HepG2 (cell line): ENCODE results near the gene UPB1. TPM values are rescaled to one million over a fixed set of nuclear protein-coding genes. Genes with fewer than 3 reads are reported as not detected.
A peak's percentile ranks its signal among the peaks of the same experiment; 100 is the strongest.

Experiments
- ATAC-seq: fragments of 200-7000 bp; cut with Tn5 transposase; 3 replicates; pipeline ENCODE4 v1.9.1; 2020; ENCODE audit warnings: mild to moderate bottlenecking, moderate library complexity
- BruUV-seq: library from RNA; stranded (reverse); fragments of 400-500 nt; replicated peaks from 2 replicates; lab custom pipeline; 2021; lab: Mats Ljungman, UMichigan
- CTCF ChIA-PET: fragments of 300-600 bp; formaldehyde crosslinking; extraction: SDS; loops from one replicate; lab custom pipeline; 2021; ENCODE audit warnings: low total read pairs, inconsistent platforms, low intra/inter-chr PET ratio; lab: Yijun Ruan, JAX
- POLR2A ChIA-PET: fragments of 350-600 bp; sonication (Branson Sonifier 250); formaldehyde crosslinking; loops from one replicate; lab custom pipeline; 2020; ENCODE audit warnings: antibody characterized with exemption, inconsistent platforms; lab: Yijun Ruan, JAX
- DNase-seq: peaks from one replicate; pipeline ENCODE4 v3.0.0-alpha.2; 2015; ENCODE audit warnings: low spot score
- FAIRE-seq: peaks from 3 replicates; lab custom pipeline; 2011; peaks lifted over from hg19 to GRCh38; lab: Jason Lieb, UNC
- H2AFZ ChIP-seq: one replicate; pipeline ENCODE4 v1.6.1; 2011; ENCODE audit warnings: low read length, inconsistent platforms
- H3K27ac ChIP-seq: fragments of 300-600 bp; 3 replicates; pipeline ENCODE4 v1.8.0; 2011; ENCODE audit warnings: mixed run types, mild to moderate bottlenecking, mixed read lengths, low read length, inconsistent platforms; ENCODE audit not compliant: insufficient read depth; ENCODE audit errors: extremely low read length
- H3K27me3 ChIP-seq, 2 experiments: fragments of 200-600 bp in 1 of 2; 2 replicates in 1 of 2; 3 replicates in 1 of 2; pipeline versions ENCODE4 v1.6.0 to v1.8.0; 2011; ENCODE audit warnings: low read length in 2 of 2, mild to moderate bottlenecking in 2 of 2, moderate library complexity in 2 of 2, inconsistent platforms in 1 of 2; ENCODE audit not compliant: insufficient read depth in 2 of 2, control insufficient read depth in 1 of 2
- H3K36me3 ChIP-seq, 2 experiments: fragments of 200-600 bp in 1 of 2; replicated peaks in 1 of 2; 2 replicates in 1 of 2; 3 replicates in 1 of 2; pipeline versions ENCODE4 v1.5.1 to v1.8.0; 2011; ENCODE audit warnings: low read length in 2 of 2, inconsistent platforms in 1 of 2; ENCODE audit not compliant: insufficient read depth in 2 of 2, control insufficient read depth in 1 of 2
- H3K4me1 ChIP-seq: 2 replicates; pipeline ENCODE4 v1.5.1; 2012; ENCODE audit warnings: low read length, inconsistent platforms; ENCODE audit not compliant: insufficient read depth
- H3K4me2 ChIP-seq: 2 replicates; pipeline ENCODE4 v1.6.0; 2011; ENCODE audit warnings: low read depth, low read length, inconsistent platforms
- H3K4me3 ChIP-seq, 3 experiments: fragments of 200-600 bp in 1 of 3; sonication (generic), shearing (Covaris generic) in 1 of 3; replicated peaks in 1 of 3; 2 replicates each; pipeline ENCODE4 v1.5.1; 2011 to 2016; ENCODE audit warnings: low read length in 3 of 3, inconsistent platforms in 2 of 3, low read depth in 2 of 3, mild to moderate bottlenecking in 2 of 3, control low read depth in 1 of 3, mixed read lengths in 1 of 3; ENCODE audit not compliant: insufficient read depth in 1 of 3
- H3K79me2 ChIP-seq: one replicate; pipeline ENCODE4 v1.6.1; 2011; ENCODE audit warnings: low read length, inconsistent platforms; ENCODE audit not compliant: insufficient read depth
- H3K9ac ChIP-seq: 2 replicates; pipeline ENCODE4 v1.6.0; 2011; ENCODE audit warnings: mild to moderate bottlenecking, low read depth, low read length, inconsistent platforms; ENCODE audit not compliant: insufficient read depth
- H3K9me3 ChIP-seq: 2 replicates; pipeline ENCODE4 v1.5.1; 2012; ENCODE audit warnings: mild to moderate bottlenecking, low read length
- H4K20me1 ChIP-seq: 2 replicates; pipeline ENCODE4 v1.6.0; 2011; ENCODE audit warnings: inconsistent platforms, mild to moderate bottlenecking, low read length, moderate library complexity; ENCODE audit not compliant: insufficient read depth
- BCL6 ChIP-seq: IDR thresholded peaks from 2 replicates; pipeline ENCODE4 v1.6.1; 2016; ENCODE audit warnings: missing genetic modification reagents, missing compliant biosample characterization
- CHCHD3 ChIP-seq: sonication (generic); formaldehyde crosslinking; IDR thresholded peaks from 2 replicates; pipeline ENCODE4 v1.8.0; 2022; ENCODE audit warnings: mild to moderate bottlenecking, missing genetic modification reagents, moderate library complexity
- ELF3 ChIP-seq: IDR thresholded peaks from 2 replicates; pipeline ENCODE4 v1.6.1; 2016; ENCODE audit warnings: missing genetic modification reagents, missing compliant biosample characterization
- MEF2D ChIP-seq: sonication (generic); formaldehyde crosslinking; IDR thresholded peaks from 2 replicates; pipeline ENCODE4 v1.5.1; 2020; ENCODE audit warnings: mild to moderate bottlenecking, missing genetic modification reagents
- NBN ChIP-seq: fragments of 450-650 bp; conservative IDR thresholded peaks from 2 replicates; pipeline ENCODE4 v1.6.1; 2017
- PCBP1 ChIP-seq: fragments of 200-400 bp; formaldehyde crosslinking; IDR thresholded peaks from 2 replicates; pipeline ENCODE4 v1.6.1; 2017; ENCODE audit warnings: mild to moderate bottlenecking, low read depth, low read length, borderline replicate concordance
- PPARG ChIP-seq: conservative IDR thresholded peaks from 2 replicates; pipeline ENCODE4 v1.6.1; 2016; ENCODE audit warnings: missing biosample characterization, missing genetic modification reagents
- RBM22 ChIP-seq: fragments of 200-400 bp; formaldehyde crosslinking; optimal IDR thresholded peaks from 2 replicates; pipeline ENCODE3; 2017; ENCODE audit warnings: mild to moderate bottlenecking, low read length, moderate library complexity
- ZBTB7B ChIP-seq: sonication (generic); formaldehyde crosslinking; IDR thresholded peaks from 2 replicates; pipeline ENCODE4 v1.4.0; 2020; ENCODE audit warnings: missing genetic modification reagents
- ZFP82 ChIP-seq: sonication (generic); formaldehyde crosslinking; IDR thresholded peaks from 2 replicates; pipeline ENCODE4 v1.5.1; 2020; ENCODE audit warnings: mild to moderate bottlenecking, missing genetic modification reagents, borderline replicate concordance
- ZMYM2 ChIP-seq: sonication (generic); formaldehyde crosslinking; IDR thresholded peaks from 2 replicates; pipeline ENCODE4 v1.8.0; 2022; ENCODE audit warnings: mild to moderate bottlenecking, missing genetic modification reagents
- ZNF121 ChIP-seq: sonication (generic); formaldehyde crosslinking; IDR thresholded peaks from 2 replicates; pipeline ENCODE4 v1.5.0; 2020; ENCODE audit warnings: mild to moderate bottlenecking, missing genetic modification reagents
- ZNF225 ChIP-seq: sonication (generic); formaldehyde crosslinking; IDR thresholded peaks from 2 replicates; pipeline ENCODE4 v1.4.0; 2020; ENCODE audit warnings: mild to moderate bottlenecking, missing genetic modification reagents
- ZNF501 ChIP-seq: sonication (generic); formaldehyde crosslinking; IDR thresholded peaks from 2 replicates; pipeline ENCODE4 v1.5.1; 2020; ENCODE audit warnings: mild to moderate bottlenecking, moderate library complexity, missing genetic modification reagents
- ZSCAN31 ChIP-seq: sonication (generic); formaldehyde crosslinking; IDR thresholded peaks from 2 replicates; pipeline ENCODE4 v1.5.0; 2020; ENCODE audit warnings: low read depth, mild to moderate bottlenecking, missing genetic modification reagents
- WGBS: methylation state at CpG from one replicate; pipeline ENCODE4 v1.1.6; 2017; ENCODE audit warnings: low lambda C conversion rate; 5-methylcytosine and 5-hydroxymethylcytosine counted together
- in situ Hi-C: cut with HindIII; loops from 2 replicates; pipeline ENCODE4 v1.10.0; 2017; ENCODE audit warnings: low pct_unique_long_range_greater_than_20kb; ENCODE audit not compliant: extremely low pct_ligation_motif_present
- intact Hi-C: fragments of 100-400 bp; cut with micrococcal nuclease; formaldehyde crosslinking; loops from one replicate; pipeline ENCODE4 v1.10.0; 2022; ENCODE audit not compliant: unreplicated experiment
- polyA plus RNA-seq, 8 experiments: library from polyadenylated mRNA; depleted of rRNA in 3 of 8; stranded (reverse) in 7 of 8; unstranded in 1 of 8; fragments of >200 nt; fragmentation: Illumina TruSeq in 4 of 8; extraction: Trizol in 4 of 8; gene quantifications; 2 replicates each; pipeline versions ENCODE4 v1.2.1 to v1.2.3, GENCODE V29; 2011 to 2016; ENCODE audit warnings: low read depth in 4 of 8, missing spikeins in 1 of 8, mixed read lengths in 1 of 8; ENCODE audit not compliant: insufficient read depth in 1 of 8
- total RNA-seq, 5 experiments: library from RNA; depleted of rRNA; stranded (reverse); fragments of >200 nt; fragmentation: Illumina TruSeq; extraction: Trizol; gene quantifications; 2 replicates each; pipeline ENCODE4 v1.2.3, GENCODE V29; 2016; ENCODE audit warnings: low read depth in 1 of 5
- TF ChIP-seq, protein P1 (sequence below): sonication (generic); formaldehyde crosslinking; IDR thresholded peaks from 2 replicates; pipeline ENCODE4 v1.4.0; 2020; ENCODE audit warnings: mild to moderate bottlenecking, missing genetic modification reagents

UPB1 gene
- total and polyA plus RNA-seq, 2 of the 13 experiments (the other 11 are each of a cell fraction or from before 2014, with no cell fraction given): 0.38 to 1.2 TPM

GRCh38 chr22:24565077-24565476, 69.9 kb downstream of the UPB1 start (continued):
- TF ChIP-seq ZNF501 (CRISPR knock-in tag): 0 out of 2 replicates have a peak, but pooled peaks have one; percentile 4
- TF ChIP-seq ELF3 (CRISPR knock-in tag): no peak
- no peak for TF ChIP-seq MEF2D (CRISPR knock-in tag)
- TF ChIP-seq ZFP82 (CRISPR knock-in tag): no peak
- 0 out of 2 replicates have a peak, but pooled peaks have one; percentile 26 for TF ChIP-seq PPARG
- no peak for TF ChIP-seq ZSCAN31 (CRISPR knock-in tag)
- TF ChIP-seq CHCHD3 (CRISPR knock-in tag): no peak
- TF ChIP-seq NBN: no peak
- TF ChIP-seq BCL6 (CRISPR knock-in tag): peak; percentile 47; the same call in 1 of the 2 replicates
- no peak for TF ChIP-seq PCBP1
- no peak for TF ChIP-seq ZNF225 (CRISPR knock-in tag)
- TF ChIP-seq ZNF121: peak; percentile 12; the same call in 1 of the 2 replicates

GRCh38 chr22:24566899-24567511, 71.9 kb downstream of the UPB1 start:
- H3K27me3 ChIP-seq: no peaks in the 10 kb centered on the region
- FAIRE-seq (no peak), DNase-seq (no peak), ATAC-seq (no peak)
- H2AFZ ChIP-seq: no peak overlapping the region
- BruUV-seq: no TSS peak
- H3K4me3 ChIP-seq: no peak overlapping the region
- H4K20me1 ChIP-seq: peaks cover 17% of the 10 kb centered on the region; the same call in 1 of the 2 replicates
- H3K36me3 ChIP-seq: peaks cover 28 to 61% of the 10 kb centered on the region in 2 experiments
- peaks cover 87% of the 10 kb centered on the region for H3K4me1 ChIP-seq
- no peak for TF ChIP-seq ZBTB7B
- no peak for TF ChIP-seq ZMYM2 (CRISPR knock-in tag)
- TF ChIP-seq, protein P1, sequence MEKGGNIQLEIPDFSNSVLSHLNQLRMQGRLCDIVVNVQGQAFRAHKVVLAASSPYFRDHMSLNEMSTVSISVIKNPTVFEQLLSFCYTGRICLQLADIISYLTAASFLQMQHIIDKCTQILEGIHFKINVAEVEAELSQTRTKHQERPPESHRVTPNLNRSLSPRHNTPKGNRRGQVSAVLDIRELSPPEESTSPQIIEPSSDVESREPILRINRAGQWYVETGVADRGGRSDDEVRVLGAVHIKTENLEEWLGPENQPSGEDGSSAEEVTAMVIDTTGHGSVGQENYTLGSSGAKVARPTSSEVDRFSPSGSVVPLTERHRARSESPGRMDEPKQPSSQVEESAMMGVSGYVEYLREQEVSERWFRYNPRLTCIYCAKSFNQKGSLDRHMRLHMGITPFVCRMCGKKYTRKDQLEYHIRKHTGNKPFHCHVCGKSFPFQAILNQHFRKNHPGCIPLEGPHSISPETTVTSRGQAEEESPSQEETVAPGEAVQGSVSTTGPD (CRISPR knock-in tag): no peak
- peak; percentile 43 for TF ChIP-seq RBM22
- intact Hi-C loops: no loop called here
- H3K79me2 ChIP-seq: peaks cover 60% of the 10 kb centered on the region
- H3K9ac ChIP-seq: no peak overlapping the region
- in situ Hi-C loops: no loop called here
- H3K4me2 ChIP-seq: no peak overlapping the region
- CTCF ChIA-PET: no interaction called here
- peak overlapping the region; percentile 32 for H3K27ac ChIP-seq
- WGBS: 94% methylated on average over 8 of the region's 8 CpGs
- no peaks in the 10 kb centered on the region for H3K9me3 ChIP-seq
- POLR2A ChIA-PET: interaction anchor here (0.6 to 7.9 kb wide), 7 partner anchors 10 to 26 kb away, joined by 3 to 75 read pairs (median 4); partner anchors contain the start of genes GUCD1, LRRC75B and SNRPD3
